Astrocyte (in vitro differentiated cells and primary cell): ENCODE measurements around the gene KNDC1. TPM values are rescaled to one million over a fixed set of nuclear protein-coding genes. Genes with fewer than 3 reads are reported as not detected.

ENCODE experiments used
- DNase-seq: peaks from one replicate; pipeline ENCODE4 v3.0.0-alpha.2; 2010; ENCODE audit warnings: low read depth
- FAIRE-seq: peaks from 2 replicates; lab custom pipeline; 2011; peaks lifted over from hg19 to GRCh38; lab: Jason Lieb, UNC
- H2AFZ ChIP-seq: 2 replicates; pipeline ENCODE4 v1.6.0; 2012; ENCODE audit warnings: low read depth, low read length, inconsistent platforms
- H3K27ac ChIP-seq: 2 replicates; pipeline ENCODE4 v1.5.1; 2011; ENCODE audit warnings: low read depth, low read length, inconsistent platforms
- H3K27me3 ChIP-seq: 2 replicates; pipeline ENCODE4 v1.6.0; 2011; ENCODE audit warnings: low read length, inconsistent platforms; ENCODE audit not compliant: insufficient read depth
- H3K36me3 ChIP-seq: 2 replicates; pipeline ENCODE4 v1.5.1; 2011; ENCODE audit warnings: low read length, inconsistent platforms; ENCODE audit not compliant: insufficient read depth
- H3K4me1 ChIP-seq: 2 replicates; pipeline ENCODE4 v1.5.1; 2011; ENCODE audit warnings: low read length, inconsistent platforms; ENCODE audit not compliant: insufficient read depth
- H3K4me2 ChIP-seq: 2 replicates; pipeline ENCODE4 v1.6.0; 2012; ENCODE audit warnings: low read length, inconsistent platforms
- H3K4me3 ChIP-seq: 2 replicates; pipeline ENCODE4 v1.5.1; 2011; ENCODE audit warnings: low read depth, mild to moderate bottlenecking, low read length, inconsistent platforms; ENCODE audit not compliant: insufficient read depth
- H3K79me2 ChIP-seq: 2 replicates; pipeline ENCODE4 v1.6.0; 2012; ENCODE audit warnings: mild to moderate bottlenecking, low read length, inconsistent platforms; ENCODE audit not compliant: insufficient read depth
- H3K9ac ChIP-seq: 2 replicates; pipeline ENCODE4 v1.6.0; 2012; ENCODE audit warnings: mild to moderate bottlenecking, low read length, inconsistent platforms
- H3K9me3 ChIP-seq: 2 replicates; pipeline ENCODE4 v1.5.1; 2012; ENCODE audit warnings: low read depth, mild to moderate bottlenecking, low read length, inconsistent platforms; ENCODE audit not compliant: insufficient read depth
- H4K20me1 ChIP-seq: 2 replicates; pipeline ENCODE4 v1.6.0; 2012; ENCODE audit warnings: low read length, inconsistent platforms; ENCODE audit not compliant: insufficient read depth
- H3K27ac Mint-ChIP-seq: one replicate; pipeline ENCODE4 v1.8.0; 2021; ENCODE audit warnings: mild to moderate bottlenecking, mixed read lengths; ENCODE audit not compliant: unreplicated experiment
- H3K27me3 Mint-ChIP-seq: one replicate; pipeline ENCODE4 v1.8.0; 2021; ENCODE audit warnings: low read depth, mixed read lengths; ENCODE audit not compliant: unreplicated experiment
- H3K36me3 Mint-ChIP-seq: one replicate; pipeline ENCODE4 v1.8.0; 2021; ENCODE audit warnings: low read depth, mixed read lengths; ENCODE audit not compliant: unreplicated experiment
- H3K4me1 Mint-ChIP-seq: one replicate; pipeline ENCODE4 v1.8.0; 2021; ENCODE audit warnings: low read depth, mixed read lengths; ENCODE audit not compliant: unreplicated experiment
- H3K4me3 Mint-ChIP-seq: one replicate; pipeline ENCODE4 v1.8.0; 2021; ENCODE audit warnings: mild to moderate bottlenecking, moderate library complexity, mixed read lengths; ENCODE audit not compliant: unreplicated experiment
- H3K9me3 Mint-ChIP-seq: one replicate; pipeline ENCODE4 v1.8.0; 2021; ENCODE audit warnings: mild to moderate bottlenecking, mixed read lengths; ENCODE audit not compliant: unreplicated experiment
- EZH2 ChIP-seq: IDR thresholded peaks from 2 replicates; pipeline ENCODE4 v1.6.1; 2012; ENCODE audit warnings: mild to moderate bottlenecking, low read length, inconsistent platforms; ENCODE audit not compliant: insufficient read depth
- total RNA-seq: library from RNA; stranded (reverse); gene quantifications from 2 replicates; pipeline ENCODE4 v1.2.1, GENCODE V29; 2021
- TF ChIP-seq, protein P1 (sequence below): IDR thresholded peaks from 2 replicates; pipeline ENCODE4 v1.5.1; 2011; ENCODE audit warnings: low read depth, mild to moderate bottlenecking, inconsistent platforms, low read length, moderate library complexity; ENCODE audit not compliant: insufficient read depth

KNDC1 gene
- total RNA-seq, 1 donor from 2014 or later = 2.6 TPM

DNA sequence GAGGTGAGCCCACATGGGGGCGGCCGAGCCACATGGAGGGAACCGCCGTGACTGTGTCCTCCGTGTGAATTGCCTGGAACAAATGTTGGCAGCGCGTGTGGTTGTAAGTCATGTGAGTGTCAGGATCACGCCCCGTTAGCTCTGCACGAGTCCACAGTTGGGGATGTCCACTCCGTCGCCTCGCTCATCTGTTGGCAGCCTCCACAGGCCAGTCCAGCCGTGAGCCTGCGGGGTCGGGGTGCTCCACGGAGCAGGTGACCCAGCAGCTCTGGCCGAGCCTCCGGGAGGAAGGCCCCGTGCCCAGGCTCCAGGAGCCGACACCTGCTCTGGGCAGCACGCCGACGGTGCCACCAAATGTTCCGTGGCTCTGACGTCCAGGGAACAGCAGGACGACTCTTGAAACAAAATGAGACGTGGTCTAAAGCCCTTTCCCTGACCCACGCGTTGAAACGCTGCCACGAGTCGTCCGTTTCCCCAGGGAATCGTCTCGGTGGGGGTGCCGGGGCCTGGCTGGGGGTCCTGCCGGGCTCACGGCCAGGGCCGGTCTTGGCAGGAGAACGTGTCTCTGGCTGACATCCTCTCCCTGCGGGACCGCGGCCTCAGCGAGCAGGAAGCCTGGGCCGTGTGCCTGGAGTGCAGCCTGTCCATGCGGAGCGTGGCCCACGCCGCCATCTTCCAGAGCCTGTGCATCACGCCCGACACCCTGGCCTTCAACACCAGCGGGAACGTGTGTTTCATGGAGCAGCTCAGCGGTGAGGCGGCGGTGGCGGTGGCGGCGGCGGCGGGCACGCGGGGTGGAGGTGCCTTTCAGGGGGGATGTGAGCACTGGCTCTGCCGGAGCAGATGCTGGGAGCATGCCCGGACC is 7.0 kb downstream of the KNDC1 start:
- H3K36me3 ChIP-seq = no peaks in the 10 kb centered on the region
- no peak overlapping the region for H3K4me2 ChIP-seq
- no peak overlapping the region for H3K4me3 ChIP-seq
- Mint-ChIP-seq H3K36me3 (peaks cover 7% of the 10 kb centered on the region), H3K27ac (no peak overlapping the region), H3K27me3 (peaks cover 25% of the 10 kb centered on the region), H3K9me3 (no peaks in the 10 kb centered on the region), H3K4me1 (no peaks in the 10 kb centered on the region), H3K4me3 (no peak overlapping the region)
- no peak overlapping the region for H3K27ac ChIP-seq
- peaks cover 6% of the 10 kb centered on the region for H3K27me3 ChIP-seq
- no peak overlapping the region for H2AFZ ChIP-seq
- DNase-seq = no peak
- no peak for FAIRE-seq
- no peaks in the 10 kb centered on the region for H3K9me3 ChIP-seq
- TF ChIP-seq, protein P1, sequence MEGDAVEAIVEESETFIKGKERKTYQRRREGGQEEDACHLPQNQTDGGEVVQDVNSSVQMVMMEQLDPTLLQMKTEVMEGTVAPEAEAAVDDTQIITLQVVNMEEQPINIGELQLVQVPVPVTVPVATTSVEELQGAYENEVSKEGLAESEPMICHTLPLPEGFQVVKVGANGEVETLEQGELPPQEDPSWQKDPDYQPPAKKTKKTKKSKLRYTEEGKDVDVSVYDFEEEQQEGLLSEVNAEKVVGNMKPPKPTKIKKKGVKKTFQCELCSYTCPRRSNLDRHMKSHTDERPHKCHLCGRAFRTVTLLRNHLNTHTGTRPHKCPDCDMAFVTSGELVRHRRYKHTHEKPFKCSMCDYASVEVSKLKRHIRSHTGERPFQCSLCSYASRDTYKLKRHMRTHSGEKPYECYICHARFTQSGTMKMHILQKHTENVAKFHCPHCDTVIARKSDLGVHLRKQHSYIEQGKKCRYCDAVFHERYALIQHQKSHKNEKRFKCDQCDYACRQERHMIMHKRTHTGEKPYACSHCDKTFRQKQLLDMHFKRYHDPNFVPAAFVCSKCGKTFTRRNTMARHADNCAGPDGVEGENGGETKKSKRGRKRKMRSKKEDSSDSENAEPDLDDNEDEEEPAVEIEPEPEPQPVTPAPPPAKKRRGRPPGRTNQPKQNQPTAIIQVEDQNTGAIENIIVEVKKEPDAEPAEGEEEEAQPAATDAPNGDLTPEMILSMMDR = no peak
- no peak for TF ChIP-seq EZH2
- no peaks in the 10 kb centered on the region for H3K79me2 ChIP-seq
- no peaks in the 10 kb centered on the region for H3K4me1 ChIP-seq
- H3K9ac ChIP-seq = no peak overlapping the region
- no peaks in the 10 kb centered on the region for H4K20me1 ChIP-seq

DNA sequence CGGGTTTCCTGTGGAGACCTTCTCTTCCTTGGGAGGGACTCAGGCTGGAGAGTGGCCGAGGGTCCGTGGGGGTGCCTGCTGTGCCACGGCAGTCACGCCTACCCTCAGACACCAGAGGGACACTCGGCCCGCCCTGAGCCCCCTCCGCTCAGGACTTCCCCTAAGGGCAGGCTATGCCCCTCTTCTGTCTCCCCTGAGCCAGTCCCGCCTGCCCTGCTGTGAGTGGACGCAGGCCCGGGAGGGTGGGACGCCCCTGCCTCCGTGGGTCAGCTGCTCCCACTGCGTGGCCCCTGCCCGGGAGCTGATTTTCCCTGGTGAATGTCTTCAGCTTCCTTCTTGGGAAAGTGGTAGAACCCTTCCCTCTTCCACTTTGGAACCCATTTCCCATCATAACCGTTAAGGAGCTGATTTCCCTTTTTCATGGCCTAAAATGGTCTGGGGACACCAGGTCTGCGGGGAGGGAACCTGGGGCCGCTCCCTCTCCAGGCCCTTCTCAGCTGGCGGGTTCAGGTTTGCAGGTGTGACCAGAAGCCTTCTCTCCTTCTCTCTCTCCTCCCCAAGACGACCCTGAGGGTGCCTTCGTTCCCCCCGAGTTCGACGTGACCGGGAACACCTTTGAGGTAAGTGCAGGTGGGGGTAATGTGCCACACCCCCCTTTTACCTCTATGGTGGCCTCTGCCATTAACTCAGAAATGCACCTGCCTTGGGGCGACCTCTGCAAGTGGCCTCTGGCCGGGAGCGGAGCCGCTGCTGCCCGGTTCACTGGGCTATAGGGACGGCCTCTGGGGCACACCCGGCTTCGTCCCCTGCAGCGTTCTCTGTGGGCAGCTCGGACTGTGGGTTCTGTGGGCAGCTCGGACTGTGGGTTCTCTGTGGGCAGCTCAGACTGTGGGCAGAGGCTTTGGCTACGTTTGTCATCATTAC is 7.9 kb downstream of the KNDC1 start:
- FAIRE-seq (no peak), DNase-seq (no peak)
- H3K27me3 ChIP-seq = no peaks in the 10 kb centered on the region
- no peaks in the 10 kb centered on the region for H3K9me3 ChIP-seq
- no peaks in the 10 kb centered on the region for H4K20me1 ChIP-seq
- Mint-ChIP-seq H3K4me3 (no peak overlapping the region), H3K4me1 (no peaks in the 10 kb centered on the region), H3K36me3 (peaks cover 8% of the 10 kb centered on the region), H3K9me3 (peaks cover under 1% of the 10 kb centered on the region), H3K27ac (no peak overlapping the region), H3K27me3 (peaks cover 17% of the 10 kb centered on the region)
- no peaks in the 10 kb centered on the region for H3K79me2 ChIP-seq
- TF ChIP-seq, protein P1 = no peak
- no peak for TF ChIP-seq EZH2
- no peak overlapping the region for H3K4me2 ChIP-seq
- H3K9ac ChIP-seq = no peak overlapping the region
- H3K4me1 ChIP-seq = no peaks in the 10 kb centered on the region
- no peak overlapping the region for H3K4me3 ChIP-seq
- no peak overlapping the region for H2AFZ ChIP-seq
- H3K36me3 ChIP-seq = no peaks in the 10 kb centered on the region
- H3K27ac ChIP-seq = no peak overlapping the region
